Loucy (cell line): ENCODE results near the gene SYP.

ENCODE experiments used
- H2AFZ ChIP-seq: fragments of 200-600 bp; sonication (generic); 2 replicates; pipeline ENCODE4 v1.6.0; 2016; ENCODE audit warnings: antibody characterized with exemption, mild to moderate bottlenecking, low read length, moderate library complexity
- H3F3A ChIP-seq: fragments of 200-600 bp; 2 replicates; pipeline ENCODE4 v1.6.0; 2016; ENCODE audit warnings: antibody characterized with exemption, low read depth, mild to moderate bottlenecking
- H3K27me3 ChIP-seq: fragments of 200-600 bp; sonication (generic); 2 replicates; pipeline ENCODE4 v1.6.1; 2014; ENCODE audit warnings: low read length, mild to moderate bottlenecking; ENCODE audit not compliant: insufficient read depth, poor library complexity, severe bottlenecking
- H3K36me3 ChIP-seq: fragments of 200-600 bp; sonication (generic); 2 replicates; pipeline ENCODE4 v1.6.1; 2016; ENCODE audit warnings: low read length; ENCODE audit not compliant: insufficient read depth
- H3K4me1 ChIP-seq: fragments of 200-600 bp; sonication (generic); 2 replicates; pipeline ENCODE4 v1.5.1; 2014; ENCODE audit warnings: low read length, mild to moderate bottlenecking; ENCODE audit not compliant: insufficient read depth, poor library complexity, severe bottlenecking
- H3K4me2 ChIP-seq: fragments of 200-600 bp; sonication (generic); 2 replicates; pipeline ENCODE4 v1.6.0; 2014; ENCODE audit warnings: antibody characterized with exemption, low read length, low read depth, mild to moderate bottlenecking; ENCODE audit not compliant: poor library complexity, severe bottlenecking
- H3K4me3 ChIP-seq: fragments of 200-600 bp; sonication (generic); 2 replicates; pipeline ENCODE4 v1.5.1; 2014; ENCODE audit warnings: low read length, mild to moderate bottlenecking, mixed read lengths; ENCODE audit not compliant: poor library complexity, severe bottlenecking
- H3K79me2 ChIP-seq: fragments of 200-600 bp; sonication (generic); 2 replicates; pipeline ENCODE4 v1.6.1; 2014; ENCODE audit warnings: low read length; ENCODE audit not compliant: insufficient read depth
- H3K9ac ChIP-seq: fragments of 200-600 bp; sonication (generic); 2 replicates; pipeline ENCODE4 v1.6.0; 2014; ENCODE audit warnings: mild to moderate bottlenecking, low read depth, low read length, moderate library complexity; ENCODE audit not compliant: poor library complexity, severe bottlenecking
- H3K9me2 ChIP-seq: fragments of 200-600 bp; sonication (generic); replicated peaks from 2 replicates; pipeline ENCODE4 v1.6.1; 2016; ENCODE audit warnings: low read depth, low read length, mixed read lengths
- H3K9me3 ChIP-seq: fragments of 200-600 bp; sonication (generic); 2 replicates; pipeline ENCODE4 v1.6.1; 2014; ENCODE audit warnings: mild to moderate bottlenecking, antibody characterized with exemption, low read length, low read depth; ENCODE audit not compliant: insufficient read depth
- H4K20me1 ChIP-seq: fragments of 200-600 bp; sonication (generic); 2 replicates; pipeline ENCODE4 v1.6.0; 2014; ENCODE audit warnings: antibody characterized with exemption, low read length, mild to moderate bottlenecking; ENCODE audit not compliant: insufficient read depth, poor library complexity, severe bottlenecking
- CTCF ChIP-seq: fragments of 200-600 bp; sonication (generic); conservative IDR thresholded peaks from 2 replicates; pipeline ENCODE4 v1.5.1; 2014; ENCODE audit warnings: mild to moderate bottlenecking, antibody characterized with exemption, low read length
- EZH2phosphoT487 ChIP-seq: fragments of 200-600 bp; IDR thresholded peaks from 2 replicates; pipeline ENCODE4 v1.6.1; 2018; ENCODE audit warnings: antibody characterized with exemption, mild to moderate bottlenecking, moderate library complexity, borderline replicate concordance

SYP gene

DNA sequence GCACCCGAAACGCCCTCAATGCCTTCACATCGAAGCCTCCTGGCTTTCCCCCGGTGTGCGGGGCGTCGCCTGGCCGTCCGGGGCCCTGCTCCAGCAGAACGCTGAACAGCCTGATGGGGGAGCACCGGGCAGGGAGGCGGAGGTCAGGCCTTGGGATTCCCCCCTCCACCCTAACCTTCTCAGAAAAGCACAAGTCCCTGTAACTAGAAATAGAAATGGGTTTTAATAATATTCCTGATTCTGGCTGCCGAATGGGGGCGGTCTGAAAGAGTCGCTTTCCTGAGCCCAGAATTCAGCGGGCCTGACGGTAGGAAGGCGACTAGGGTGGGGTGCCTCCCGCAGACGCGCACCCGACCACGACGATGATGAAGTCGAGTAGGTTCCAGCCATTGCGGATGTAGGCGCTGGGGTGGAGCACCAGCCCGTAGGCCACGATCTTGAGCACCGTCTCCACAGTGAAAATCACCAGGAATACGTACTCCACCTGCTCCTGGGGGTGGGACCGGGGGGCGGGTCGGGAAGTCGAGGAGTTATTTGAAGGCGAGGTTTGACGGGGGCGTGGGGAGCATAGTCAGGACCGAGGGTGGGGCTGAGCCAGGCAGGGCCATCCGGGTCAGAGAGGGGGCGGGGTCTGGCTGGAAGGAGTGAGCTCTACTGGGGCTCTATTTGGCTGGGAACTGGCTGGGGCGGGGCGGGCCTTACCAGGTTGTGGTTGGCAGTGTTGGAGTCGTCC lies 30.7 kb upstream of the SYP start:
- H2AFZ ChIP-seq: peak overlapping the region; percentile 84
- H3K4me1 ChIP-seq: no peaks in the 10 kb centered on the region
- no peaks in the 10 kb centered on the region for H3K36me3 ChIP-seq
- peak overlapping the region; percentile 68 for H3K4me2 ChIP-seq
- peaks cover 3% of the 10 kb centered on the region; the same call in 1 of the 2 replicates for H3K79me2 ChIP-seq
- H3K9ac ChIP-seq: peak overlapping the region; percentile 65
- TF ChIP-seq CTCF: peak; percentile 33
- TF ChIP-seq EZH2phosphoT487: no peak
- H4K20me1 ChIP-seq: no peaks in the 10 kb centered on the region
- H3K27me3 ChIP-seq: no peaks in the 10 kb centered on the region
- no peaks in the 10 kb centered on the region for H3F3A ChIP-seq
- H3K4me3 ChIP-seq: peak overlapping the region; percentile 73
- H3K9me2 ChIP-seq: no peaks in the 10 kb centered on the region
- H3K9me3 ChIP-seq: no peaks in the 10 kb centered on the region

DNA sequence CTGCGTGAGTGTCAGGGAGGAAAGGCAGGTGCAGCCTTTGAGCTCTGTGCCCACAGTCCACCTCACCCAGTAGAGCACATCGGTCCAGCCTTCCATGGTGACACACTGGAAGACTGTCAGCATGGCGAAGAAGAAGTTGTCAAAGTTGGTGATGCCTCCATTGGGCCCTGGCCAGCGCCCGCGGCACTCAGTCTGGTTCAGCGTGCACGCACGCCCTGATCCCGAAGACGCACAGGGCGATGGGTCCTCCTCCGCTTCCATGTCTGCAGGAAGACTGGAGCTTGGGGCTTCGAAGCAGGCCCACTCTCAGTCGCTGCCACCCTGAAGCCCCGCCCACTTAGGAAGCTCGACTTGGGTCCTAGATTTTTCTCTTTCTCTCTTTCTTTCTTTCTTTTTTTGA lies 28.2 kb upstream of the SYP start:
- Histone ChIP-seq H3K4me1 (no peaks in the 10 kb centered on the region), H3K79me2 (no peaks in the 10 kb centered on the region), H3K9me3 (no peaks in the 10 kb centered on the region), H3K9me2 (no peaks in the 10 kb centered on the region), H3F3A (no peaks in the 10 kb centered on the region), H3K4me3 (no peak overlapping the region), H3K9ac (no peak overlapping the region), H3K36me3 (no peaks in the 10 kb centered on the region), H3K4me2 (no peak overlapping the region), H3K27me3 (no peaks in the 10 kb centered on the region), H2AFZ (no peak overlapping the region), H4K20me1 (no peaks in the 10 kb centered on the region)
- TF ChIP-seq EZH2phosphoT487: no peak
- TF ChIP-seq CTCF: no peak

DNA sequence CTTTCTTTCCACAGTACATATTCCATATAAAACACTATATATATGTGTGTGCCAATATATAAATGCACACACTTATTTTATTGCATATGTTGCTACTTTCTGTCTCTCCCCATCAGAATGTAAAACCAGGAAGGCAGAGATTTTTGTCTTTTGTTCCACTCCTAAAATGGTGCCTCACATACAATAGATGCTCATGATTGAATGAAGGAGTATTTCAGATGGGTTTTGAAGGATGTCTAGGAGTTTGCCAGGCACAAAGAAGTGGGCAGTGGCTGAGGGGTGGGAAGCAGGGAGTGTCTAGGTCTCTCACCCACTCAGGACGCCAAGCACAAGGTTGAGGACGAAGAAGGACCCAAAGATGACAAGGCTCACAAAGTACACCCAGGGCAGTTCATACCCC lies 27.7 kb upstream of the SYP start:
- Histone ChIP-seq H3K27me3 (no peaks in the 10 kb centered on the region), H3K79me2 (no peaks in the 10 kb centered on the region), H3K4me2 (no peak overlapping the region), H3K4me1 (no peaks in the 10 kb centered on the region), H3K9me3 (no peaks in the 10 kb centered on the region), H3K4me3 (no peak overlapping the region), H3K36me3 (no peaks in the 10 kb centered on the region), H3K9ac (no peak overlapping the region), H3F3A (no peaks in the 10 kb centered on the region), H4K20me1 (no peaks in the 10 kb centered on the region), H3K9me2 (no peaks in the 10 kb centered on the region), H2AFZ (no peak overlapping the region)
- TF ChIP-seq EZH2phosphoT487 (no peak), CTCF (no peak)
